GM21526 (cell line): Measurements from ENCODE around the gene ZSCAN26.
"Not testable (repeated sequence)": the region's sequence is repeated elsewhere in the genome, so short reads cannot be mapped to it uniquely, and the experiment has no call there.

Experiments used
- ATAC-seq: cut with Tn5 transposase; IDR thresholded peaks from one replicate; pipeline ENCODE4 v1.9.1; 2021; ENCODE audit warnings: moderate library complexity; ENCODE audit not compliant: unreplicated experiment, low FRiP score

ZSCAN26 gene

DNA sequence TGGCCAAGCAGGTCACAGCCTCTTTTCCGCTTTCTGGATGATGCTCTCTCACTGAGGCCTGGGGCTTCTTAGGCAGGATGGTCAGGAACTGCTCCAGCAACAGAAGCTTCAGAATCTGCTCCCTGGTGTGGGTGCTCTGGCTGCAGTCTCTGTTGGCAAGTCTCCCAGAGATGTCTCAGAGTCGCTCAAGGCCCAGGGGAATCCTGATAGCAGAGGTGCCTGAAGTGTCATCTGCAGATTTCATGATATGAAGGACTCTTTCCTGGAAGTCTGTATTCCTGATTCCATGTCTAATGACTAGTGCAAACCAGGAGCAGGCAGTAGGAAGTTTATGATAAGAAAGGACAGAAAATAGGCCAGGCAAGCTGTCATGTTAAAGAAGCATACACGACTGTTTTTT lies 48.7 kb downstream of the ZSCAN26 start:
- ATAC-seq: no peak

- ATAC-seq: not testable (repeated sequence)
Observed at GRCh38 chr6:28317866-28318265, 50.9 kb downstream of the ZSCAN26 start.

GRCh38 chr6:28322661-28323060 lies 55.7 kb downstream of the ZSCAN26 start:
- no peak for ATAC-seq

DNA sequence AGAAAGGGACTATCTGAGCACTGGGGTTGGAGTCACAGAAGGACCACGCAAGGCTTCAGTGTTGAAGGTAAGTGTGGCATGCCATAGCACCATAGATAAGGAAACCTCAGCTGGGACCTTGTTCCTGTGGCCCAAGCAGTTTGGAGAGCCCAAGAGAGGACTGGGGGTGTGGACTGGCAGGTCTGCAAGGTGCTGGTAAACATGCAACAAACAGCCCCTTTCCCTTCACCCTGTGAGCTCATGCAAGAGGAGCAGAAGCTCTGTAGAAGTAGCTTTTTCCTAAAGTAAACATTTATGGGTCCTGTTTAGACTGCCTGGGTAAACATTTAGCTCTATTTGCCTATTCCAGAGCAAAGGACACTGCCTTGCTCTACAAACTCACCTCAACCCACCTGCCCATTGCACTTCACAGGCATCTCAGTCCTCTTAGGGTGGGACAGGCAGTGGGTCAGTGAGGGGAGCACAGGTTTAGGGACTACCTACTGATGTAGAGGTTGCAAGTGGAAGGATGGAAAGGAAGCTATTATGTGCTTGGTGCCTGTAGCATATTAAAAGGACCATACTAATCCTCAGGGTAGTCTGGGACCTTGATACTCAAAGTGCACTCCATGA lies 57.0 kb downstream of the ZSCAN26 start:
- ATAC-seq: no peak

DNA sequence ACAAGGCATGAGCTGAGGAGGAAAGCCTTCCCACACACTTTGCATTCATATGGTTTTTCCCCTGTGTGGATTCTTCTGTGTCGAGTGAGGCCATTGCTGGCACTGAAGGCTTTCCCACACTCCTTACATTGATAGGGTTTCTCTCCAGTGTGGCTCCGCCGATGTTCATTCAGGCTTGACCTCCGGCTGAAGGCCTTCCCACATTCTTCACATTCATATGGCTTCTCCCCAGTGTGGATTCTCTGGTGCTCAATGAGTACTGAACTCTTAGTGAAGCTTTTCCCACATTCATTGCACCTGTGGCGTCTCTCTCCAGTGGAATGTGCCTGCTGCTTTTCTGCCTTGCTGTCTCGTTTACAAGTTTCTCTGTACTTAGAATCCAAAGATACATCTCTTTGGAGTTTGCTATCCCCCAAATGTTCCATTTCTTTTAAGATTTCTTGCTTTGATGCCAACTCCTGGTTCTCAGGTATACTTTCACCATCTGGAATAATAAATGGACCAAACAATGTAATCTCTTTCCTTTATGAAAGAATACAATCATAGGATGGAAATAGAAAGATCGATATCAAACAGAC lies 59.5 kb downstream of the ZSCAN26 start:
- no peak for ATAC-seq
